ENCODE measurements around the gene RNF223. TPM values are rescaled to one million over a fixed set of nuclear protein-coding genes. Genes with fewer than 3 reads are reported as not detected.

Gene RNF223
- total RNA-seq, 1 donor = not detected

DNA sequence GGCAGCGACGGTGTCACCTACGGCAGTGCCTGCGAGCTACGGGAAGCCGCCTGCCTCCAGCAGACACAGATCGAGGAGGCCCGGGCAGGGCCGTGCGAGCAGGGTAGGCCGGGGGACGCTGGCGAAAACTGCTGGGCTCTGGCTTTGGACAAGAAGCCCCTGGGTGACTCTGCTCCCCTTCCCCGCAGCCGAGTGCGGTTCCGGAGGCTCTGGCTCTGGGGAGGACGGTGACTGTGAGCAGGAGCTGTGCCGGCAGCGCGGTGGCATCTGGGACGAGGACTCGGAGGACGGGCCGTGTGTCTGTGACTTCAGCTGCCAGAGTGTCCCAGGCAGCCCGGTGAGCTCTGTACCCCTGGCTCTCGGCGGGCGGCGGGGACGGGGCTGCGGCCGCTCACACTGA is 30.2 kb downstream of the RNF223 start:
- H4K20me1 ChIP-seq (ENCODE audit: insufficient read depth, low read length) = peaks cover 2% of the 10 kb centered on the region

DNA sequence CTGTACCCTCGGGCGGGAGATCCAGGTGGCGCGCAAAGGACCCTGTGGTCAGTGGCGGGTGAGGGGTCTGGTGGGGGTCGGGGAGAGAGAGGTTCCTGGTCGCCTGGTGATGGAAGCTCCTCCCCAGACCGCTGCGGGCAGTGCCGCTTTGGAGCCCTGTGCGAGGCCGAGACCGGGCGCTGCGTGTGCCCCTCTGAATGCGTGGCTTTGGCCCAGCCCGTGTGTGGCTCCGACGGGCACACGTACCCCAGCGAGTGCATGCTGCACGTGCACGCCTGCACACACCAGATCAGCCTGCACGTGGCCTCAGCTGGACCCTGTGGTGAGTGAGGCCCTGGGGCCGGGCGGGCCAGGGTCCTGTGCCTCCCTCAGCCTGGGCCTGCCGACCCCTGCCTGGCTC is 30.7 kb downstream of the RNF223 start:
- Histone ChIP-seq H3K36me3 (ENCODE audit: insufficient read depth, low read length) (no peaks in the 10 kb centered on the region), H3K9me3 (ENCODE audit: low read depth, low read length) (no peaks in the 10 kb centered on the region), H3K27me3 (ENCODE audit: insufficient read depth, low read length) (no peaks in the 10 kb centered on the region), H3K4me3 (ENCODE audit: insufficient read depth, low read length) (no peak overlapping the region), H2AFZ (ENCODE audit: low read length) (no peak overlapping the region), H3K27ac (ENCODE audit: low read depth, low read length) (no peak overlapping the region), H3K4me1 (ENCODE audit: insufficient read depth, low read length) (peaks cover 7% of the 10 kb centered on the region), H4K20me1 (ENCODE audit: insufficient read depth, low read length) (peaks cover 6% of the 10 kb centered on the region), H3K79me2 (ENCODE audit: insufficient read depth, low read length) (no peaks in the 10 kb centered on the region), H3K4me2 (ENCODE audit: insufficient read depth, low read length) (no peak overlapping the region)
- TF ChIP-seq, protein P1, sequence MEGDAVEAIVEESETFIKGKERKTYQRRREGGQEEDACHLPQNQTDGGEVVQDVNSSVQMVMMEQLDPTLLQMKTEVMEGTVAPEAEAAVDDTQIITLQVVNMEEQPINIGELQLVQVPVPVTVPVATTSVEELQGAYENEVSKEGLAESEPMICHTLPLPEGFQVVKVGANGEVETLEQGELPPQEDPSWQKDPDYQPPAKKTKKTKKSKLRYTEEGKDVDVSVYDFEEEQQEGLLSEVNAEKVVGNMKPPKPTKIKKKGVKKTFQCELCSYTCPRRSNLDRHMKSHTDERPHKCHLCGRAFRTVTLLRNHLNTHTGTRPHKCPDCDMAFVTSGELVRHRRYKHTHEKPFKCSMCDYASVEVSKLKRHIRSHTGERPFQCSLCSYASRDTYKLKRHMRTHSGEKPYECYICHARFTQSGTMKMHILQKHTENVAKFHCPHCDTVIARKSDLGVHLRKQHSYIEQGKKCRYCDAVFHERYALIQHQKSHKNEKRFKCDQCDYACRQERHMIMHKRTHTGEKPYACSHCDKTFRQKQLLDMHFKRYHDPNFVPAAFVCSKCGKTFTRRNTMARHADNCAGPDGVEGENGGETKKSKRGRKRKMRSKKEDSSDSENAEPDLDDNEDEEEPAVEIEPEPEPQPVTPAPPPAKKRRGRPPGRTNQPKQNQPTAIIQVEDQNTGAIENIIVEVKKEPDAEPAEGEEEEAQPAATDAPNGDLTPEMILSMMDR (IDR thresholded peaks at IDR 0.05; ENCODE audit: extremely low read depth, low read depth, low read length) = no peak
- DNase-seq (ENCODE audit: insufficient read length, low spot score, missing footprints) = no peak

More for the DNA sequence above, 30.2 kb downstream of the RNF223 start:
- H3K4me2 ChIP-seq (ENCODE audit: insufficient read depth, low read length) = no peak overlapping the region
- H3K27me3 ChIP-seq (ENCODE audit: insufficient read depth, low read length) = no peaks in the 10 kb centered on the region
- no peak for DNase-seq (ENCODE audit: insufficient read length, low spot score, missing footprints)
- no peaks in the 10 kb centered on the region for H3K36me3 ChIP-seq (ENCODE audit: insufficient read depth, low read length)
- H3K79me2 ChIP-seq (ENCODE audit: insufficient read depth, low read length) = no peaks in the 10 kb centered on the region
- no peak overlapping the region for H3K27ac ChIP-seq (ENCODE audit: low read depth, low read length)
- TF ChIP-seq, protein P1 (IDR thresholded peaks at IDR 0.05; ENCODE audit: extremely low read depth, low read depth, low read length) = no peak
- H2AFZ ChIP-seq (ENCODE audit: low read length) = no peak overlapping the region
- H3K4me3 ChIP-seq (ENCODE audit: insufficient read depth, low read length) = no peak overlapping the region
- peaks cover 7% of the 10 kb centered on the region for H3K4me1 ChIP-seq (ENCODE audit: insufficient read depth, low read length)
- no peaks in the 10 kb centered on the region for H3K9me3 ChIP-seq (ENCODE audit: low read depth, low read length)

DNA sequence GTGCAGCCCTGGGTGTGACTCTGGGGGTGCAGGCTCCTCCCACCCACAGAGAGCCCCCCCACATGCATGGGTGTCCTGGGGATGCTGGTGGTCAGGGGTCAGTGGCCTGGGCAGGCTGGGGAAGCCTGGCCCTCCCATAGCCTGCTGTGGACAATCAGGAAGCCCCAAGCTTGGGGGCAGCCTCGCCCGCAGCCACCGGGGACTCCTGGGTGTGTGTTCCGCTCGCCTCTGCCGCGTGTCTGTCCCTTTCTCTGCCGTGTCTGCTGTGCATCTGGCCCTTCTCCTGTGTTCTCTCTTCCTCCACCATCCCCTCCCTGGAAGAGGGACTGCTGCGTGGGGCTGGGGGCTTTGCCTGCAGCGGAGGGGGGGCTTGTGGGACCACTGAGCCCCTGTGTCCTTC is 31.3 kb downstream of the RNF223 start:
- no peak overlapping the region for H3K4me3 ChIP-seq (ENCODE audit: insufficient read depth, low read length)
- no peaks in the 10 kb centered on the region for H3K79me2 ChIP-seq (ENCODE audit: insufficient read depth, low read length)
- no peaks in the 10 kb centered on the region for H3K27me3 ChIP-seq (ENCODE audit: insufficient read depth, low read length)
- H3K27ac ChIP-seq (ENCODE audit: low read depth, low read length) = no peak overlapping the region
- no peaks in the 10 kb centered on the region for H3K36me3 ChIP-seq (ENCODE audit: insufficient read depth, low read length)
- H3K9me3 ChIP-seq (ENCODE audit: low read depth, low read length) = no peaks in the 10 kb centered on the region
- H3K4me2 ChIP-seq (ENCODE audit: insufficient read depth, low read length) = no peak overlapping the region
- peaks cover 10% of the 10 kb centered on the region for H4K20me1 ChIP-seq (ENCODE audit: insufficient read depth, low read length)
- no peak overlapping the region for H2AFZ ChIP-seq (ENCODE audit: low read length)
- peaks cover 7% of the 10 kb centered on the region for H3K4me1 ChIP-seq (ENCODE audit: insufficient read depth, low read length)
- TF ChIP-seq, protein P1 (IDR thresholded peaks at IDR 0.05; ENCODE audit: extremely low read depth, low read depth, low read length) = no peak
- DNase-seq (ENCODE audit: insufficient read length, low spot score, missing footprints) = no peak

DNA sequence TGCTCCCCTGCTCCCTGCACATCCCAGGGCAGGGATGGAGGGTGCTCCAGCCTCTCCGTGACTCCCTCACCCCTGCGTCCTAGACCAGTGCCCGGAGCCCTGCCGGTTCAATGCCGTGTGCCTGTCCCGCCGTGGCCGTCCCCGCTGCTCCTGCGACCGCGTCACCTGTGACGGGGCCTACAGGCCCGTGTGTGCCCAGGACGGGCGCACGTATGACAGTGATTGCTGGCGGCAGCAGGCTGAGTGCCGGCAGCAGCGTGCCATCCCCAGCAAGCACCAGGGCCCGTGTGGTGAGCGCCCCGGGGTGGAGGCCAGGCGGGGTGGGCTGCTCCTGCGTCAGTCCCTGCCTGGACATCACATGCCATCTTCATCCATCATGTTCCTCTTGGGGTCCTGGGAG is 32.2 kb downstream of the RNF223 start:
- DNase-seq (ENCODE audit: insufficient read length, low spot score, missing footprints) = no peak
- no peak overlapping the region for H3K4me2 ChIP-seq (ENCODE audit: insufficient read depth, low read length)
- no peaks in the 10 kb centered on the region for H3K9me3 ChIP-seq (ENCODE audit: low read depth, low read length)
- peaks cover 10% of the 10 kb centered on the region for H4K20me1 ChIP-seq (ENCODE audit: insufficient read depth, low read length)
- no peak overlapping the region for H2AFZ ChIP-seq (ENCODE audit: low read length)
- H3K36me3 ChIP-seq (ENCODE audit: insufficient read depth, low read length) = no peaks in the 10 kb centered on the region
- H3K27me3 ChIP-seq (ENCODE audit: insufficient read depth, low read length) = no peaks in the 10 kb centered on the region
- no peak overlapping the region for H3K4me3 ChIP-seq (ENCODE audit: insufficient read depth, low read length)
- H3K4me1 ChIP-seq (ENCODE audit: insufficient read depth, low read length) = peaks cover 7% of the 10 kb centered on the region
- H3K27ac ChIP-seq (ENCODE audit: low read depth, low read length) = no peak overlapping the region
- TF ChIP-seq, protein P1 (IDR thresholded peaks at IDR 0.05; ENCODE audit: extremely low read depth, low read depth, low read length) = no peak
- H3K79me2 ChIP-seq (ENCODE audit: insufficient read depth, low read length) = no peaks in the 10 kb centered on the region
